Activated T-cell treated with anti-CD3 and anti-CD28 coated beads for 48 hours (primary cell): ENCODE data around the gene SERPINB13.
"Not testable (repeated sequence)": the region's sequence is repeated elsewhere in the genome, so short reads cannot be mapped to it uniquely, and the experiment has no call there.

ENCODE experiments used
- DNase-seq: peaks from one replicate; pipeline ENCODE4 v3.0.0-alpha.2; 2020; ENCODE audit warnings: low read depth

SERPINB13 gene

GRCh38 chr18:63590966-63591695, 4.0 kb downstream of the SERPINB13 start:
- DNase-seq, result no peak

- DNase-seq, result no peak
Observed at GRCh38 chr18:63591725-63592124, 4.6 kb downstream of the SERPINB13 start.

- no peak for DNase-seq
Observed at GRCh38 chr18:63592471-63592870, 5.3 kb downstream of the SERPINB13 start.

GRCh38 chr18:63596964-63597363, 9.8 kb downstream of the SERPINB13 start:
- DNase-seq, result no peak

- DNase-seq, result no peak
Observed at GRCh38 chr18:63603355-63603754, 16.2 kb downstream of the SERPINB13 start.

GRCh38 chr18:63603772-63604171, 16.6 kb downstream of the SERPINB13 start:
- DNase-seq, result no peak

- DNase-seq, result no peak
Observed at GRCh38 chr18:63604791-63605567, 17.8 kb downstream of the SERPINB13 start.

GRCh38 chr18:63606526-63606925, 19.4 kb downstream of the SERPINB13 start:
- DNase-seq, result no peak

GRCh38 chr18:63613420-63613819, 26.3 kb downstream of the SERPINB13 start:
- no peak for DNase-seq

- DNase-seq, result no peak
Observed at GRCh38 chr18:63617049-63617914, 30.1 kb downstream of the SERPINB13 start.

- no peak for DNase-seq
Observed at GRCh38 chr18:63617915-63618234, 30.7 kb downstream of the SERPINB13 start.

- DNase-seq, result no peak
Observed at GRCh38 chr18:63619661-63620060, 32.5 kb downstream of the SERPINB13 start.

GRCh38 chr18:63624863-63625262, 37.7 kb downstream of the SERPINB13 start:
- DNase-seq, result no peak

GRCh38 chr18:63626431-63626830, 39.3 kb downstream of the SERPINB13 start:
- DNase-seq, result no peak

GRCh38 chr18:63627819-63628218, 40.7 kb downstream of the SERPINB13 start:
- DNase-seq, result no peak

- no peak for DNase-seq
Observed at GRCh38 chr18:63637703-63638102, 50.6 kb downstream of the SERPINB13 start.

- DNase-seq, result not testable (repeated sequence)
Observed at GRCh38 chr18:63641157-63641680, 54.1 kb downstream of the SERPINB13 start.

- DNase-seq, result not testable (repeated sequence)
Observed at GRCh38 chr18:63642668-63643356, 55.7 kb downstream of the SERPINB13 start.

- not testable (repeated sequence) for DNase-seq
Observed at GRCh38 chr18:63644142-63644541, 57.0 kb downstream of the SERPINB13 start, which contains the start of gene SERPINB4. TSS of gene SERPINB4 (minus strand) at chr18:63644256. CDS start at chr18:63643577, 679 bp downstream.

GRCh38 chr18:63644694-63645093, 57.6 kb downstream of the SERPINB13 start:
- not testable (repeated sequence) for DNase-seq

- DNase-seq, result no peak
Observed at GRCh38 chr18:63646936-63647335, 59.8 kb downstream of the SERPINB13 start.

- no peak for DNase-seq
Observed at GRCh38 chr18:63648241-63648640, 61.1 kb downstream of the SERPINB13 start.
